ENCODE data around the gene FGR. TPM values are rescaled to one million over a fixed set of nuclear protein-coding genes. Genes with fewer than 3 reads are reported as not detected.
A peak's percentile ranks its signal among the peaks of the same experiment; 100 is the strongest.

FGR gene
- total RNA-seq, 1 donor from 2014 or later = 2.6 TPM

DNA sequence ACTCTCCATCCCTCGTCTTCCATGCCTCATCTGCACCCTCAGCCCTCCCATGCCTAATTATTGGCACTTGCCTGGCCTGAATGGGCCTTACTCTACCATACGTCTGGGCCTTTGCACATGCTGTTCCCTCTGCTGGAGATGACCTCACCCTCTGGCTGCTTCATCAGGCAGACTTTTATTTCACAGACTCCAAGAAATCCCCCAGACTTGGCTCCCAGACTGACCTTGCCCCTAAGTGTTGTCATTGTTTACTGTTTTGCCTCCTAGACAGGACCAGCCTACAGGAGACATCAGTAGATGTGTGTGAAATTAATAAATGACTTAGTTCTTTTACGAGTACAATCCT, 25.8 kb downstream of the FGR start:
- H3K4me3 ChIP-seq (ENCODE audit: low read length in 3 of 3) = no peak overlapping the region
- no peaks in the 10 kb centered on the region for H3K27me3 ChIP-seq (ENCODE audit: control insufficient read depth in 3 of 3, insufficient read depth in 3 of 3, low read length in 3 of 3)
- no peaks in the 10 kb centered on the region for H3K36me3 ChIP-seq (ENCODE audit: control insufficient read depth in 3 of 3, insufficient read depth in 3 of 3, low read length in 3 of 3)
- H3K27ac ChIP-seq (ENCODE audit: low read depth, low read length) = no peak overlapping the region
- no peak overlapping the region for H3K9ac ChIP-seq (ENCODE audit: low read depth in 1 of 3, low read length in 3 of 3)
- H3K9me3 ChIP-seq (ENCODE audit: control insufficient read depth in 3 of 3, low read length in 3 of 3) = no peaks in the 10 kb centered on the region
- H3K4me1 ChIP-seq (ENCODE audit: control insufficient read depth in 3 of 3, insufficient read depth in 3 of 3, low read length in 3 of 3) = peaks cover 16 to 23% (median 19%) of the 10 kb centered on the region in 3 donors

DNA sequence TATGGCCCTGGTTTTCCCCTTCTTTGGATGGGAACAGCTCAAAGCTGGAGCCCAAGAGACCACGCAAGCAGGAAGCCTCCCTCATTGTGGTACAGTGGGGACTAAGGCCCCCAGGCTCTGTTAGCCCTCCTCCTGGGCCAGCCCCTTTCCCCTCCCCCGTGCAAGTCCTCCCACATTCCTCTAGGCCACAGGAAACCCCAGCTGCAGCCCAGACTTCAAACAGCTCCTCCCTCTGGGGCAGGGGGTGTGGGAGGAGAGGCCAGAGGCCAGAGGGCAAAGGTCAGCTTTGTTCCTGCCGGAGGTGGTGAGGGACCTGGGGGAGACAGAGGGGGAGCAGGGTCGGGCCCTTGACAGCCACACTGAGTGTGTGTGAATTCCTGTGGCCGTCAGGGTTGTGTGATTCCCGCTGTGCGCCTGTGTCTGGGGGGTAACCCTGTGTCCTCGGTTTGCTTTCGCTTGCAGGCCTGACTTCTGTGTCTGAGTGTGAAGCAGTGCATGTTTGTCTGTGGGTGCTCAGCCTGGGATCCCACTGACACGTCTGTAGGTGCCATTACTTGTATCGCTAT, 27.7 kb downstream of the FGR start:
- Histone ChIP-seq H3K4me1 (ENCODE audit: control insufficient read depth in 3 of 3, insufficient read depth in 3 of 3, low read length in 3 of 3) (peaks cover 17 to 23% (median 19%) of the 10 kb centered on the region in 3 donors), H3K9me3 (ENCODE audit: control insufficient read depth in 3 of 3, low read length in 3 of 3) (no peaks in the 10 kb centered on the region), H3K27me3 (ENCODE audit: control insufficient read depth in 3 of 3, insufficient read depth in 3 of 3, low read length in 3 of 3) (no peaks in the 10 kb centered on the region), H3K27ac (ENCODE audit: low read depth, low read length) (no peak overlapping the region), H3K36me3 (ENCODE audit: control insufficient read depth in 3 of 3, insufficient read depth in 3 of 3, low read length in 3 of 3) (no peaks in the 10 kb centered on the region), H3K9ac (ENCODE audit: low read depth in 1 of 3, low read length in 3 of 3) (peak overlapping the region in 1 of 3 donors; percentile 25), H3K4me3 (ENCODE audit: low read length in 3 of 3) (no peak overlapping the region)

GRCh38 chr1:27606708-27607238, 28.2 kb downstream of the FGR start:
- peak overlapping the region in 1 of 3 donors; percentile 33 for H3K9ac ChIP-seq (ENCODE audit: low read depth in 1 of 3, low read length in 3 of 3)
- H3K9me3 ChIP-seq (ENCODE audit: control insufficient read depth in 3 of 3, low read length in 3 of 3) = no peaks in the 10 kb centered on the region
- H3K4me3 ChIP-seq (ENCODE audit: low read length in 3 of 3) = no peak overlapping the region
- no peaks in the 10 kb centered on the region for H3K36me3 ChIP-seq (ENCODE audit: control insufficient read depth in 3 of 3, insufficient read depth in 3 of 3, low read length in 3 of 3)
- H3K27ac ChIP-seq (ENCODE audit: low read depth, low read length) = no peak overlapping the region
- no peaks in the 10 kb centered on the region for H3K27me3 ChIP-seq (ENCODE audit: control insufficient read depth in 3 of 3, insufficient read depth in 3 of 3, low read length in 3 of 3)
- peaks cover 19 to 25% (median 22%) of the 10 kb centered on the region in 3 donors for H3K4me1 ChIP-seq (ENCODE audit: control insufficient read depth in 3 of 3, insufficient read depth in 3 of 3, low read length in 3 of 3)

DNA sequence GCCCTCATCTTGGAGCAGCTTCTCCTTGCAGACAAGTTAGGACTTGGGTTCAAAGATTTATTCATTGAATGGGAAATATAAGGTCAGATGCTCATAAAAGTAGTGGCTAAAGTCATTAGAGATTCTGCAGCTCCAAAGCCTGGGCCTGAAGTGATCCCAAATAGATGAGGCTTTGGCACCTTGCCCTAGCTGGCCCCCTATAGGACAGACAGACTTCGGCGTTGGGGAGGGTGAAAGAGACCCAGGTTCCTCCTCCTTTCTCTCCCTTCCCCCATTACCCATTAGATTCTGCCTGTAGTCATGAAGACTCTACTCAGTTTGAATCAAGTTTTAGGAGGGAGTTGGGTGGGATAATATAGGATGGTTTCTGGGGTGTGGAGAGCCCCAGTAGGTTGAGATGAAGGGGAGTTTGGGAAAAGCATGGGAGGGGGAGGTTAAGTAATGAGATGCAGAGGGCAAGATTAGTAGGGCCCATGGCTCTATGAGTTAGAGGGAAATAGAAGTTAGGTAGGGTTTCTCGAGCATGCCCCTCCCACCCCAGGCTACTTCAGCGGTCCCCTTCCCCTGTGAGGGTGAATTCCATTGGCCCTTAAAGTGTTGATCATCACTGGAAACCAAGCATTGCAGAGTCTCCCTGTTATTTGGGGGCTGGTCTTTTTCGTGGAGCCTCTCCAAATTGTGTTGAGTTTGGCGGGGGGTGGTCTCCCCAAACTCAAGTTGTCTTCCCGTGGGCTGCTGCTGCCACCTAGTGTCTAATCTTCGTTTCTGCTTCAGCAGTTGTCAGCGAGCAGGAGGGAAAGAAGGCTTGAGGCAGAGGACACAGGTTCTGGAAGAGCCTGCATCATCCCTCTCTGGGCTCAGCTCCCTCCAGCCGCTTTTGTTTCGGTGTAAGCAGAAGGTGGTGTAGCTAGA, 28.9 kb downstream of the FGR start:
- Histone ChIP-seq H3K27me3 (ENCODE audit: control insufficient read depth in 3 of 3, insufficient read depth in 3 of 3, low read length in 3 of 3) (no peaks in the 10 kb centered on the region), H3K9me3 (ENCODE audit: control insufficient read depth in 3 of 3, low read length in 3 of 3) (no peaks in the 10 kb centered on the region), H3K9ac (ENCODE audit: low read depth in 1 of 3, low read length in 3 of 3) (peak overlapping the region in 1 of 3 donors; percentile 33), H3K4me3 (ENCODE audit: low read length in 3 of 3) (no peak overlapping the region), H3K4me1 (ENCODE audit: control insufficient read depth in 3 of 3, insufficient read depth in 3 of 3, low read length in 3 of 3) (peaks cover 23 to 31% (median 29%) of the 10 kb centered on the region in 3 donors), H3K27ac (ENCODE audit: low read depth, low read length) (no peak overlapping the region), H3K36me3 (ENCODE audit: control insufficient read depth in 3 of 3, insufficient read depth in 3 of 3, low read length in 3 of 3) (peaks cover 0 to 3% (median 0%) of the 10 kb centered on the region in 3 donors)

DNA sequence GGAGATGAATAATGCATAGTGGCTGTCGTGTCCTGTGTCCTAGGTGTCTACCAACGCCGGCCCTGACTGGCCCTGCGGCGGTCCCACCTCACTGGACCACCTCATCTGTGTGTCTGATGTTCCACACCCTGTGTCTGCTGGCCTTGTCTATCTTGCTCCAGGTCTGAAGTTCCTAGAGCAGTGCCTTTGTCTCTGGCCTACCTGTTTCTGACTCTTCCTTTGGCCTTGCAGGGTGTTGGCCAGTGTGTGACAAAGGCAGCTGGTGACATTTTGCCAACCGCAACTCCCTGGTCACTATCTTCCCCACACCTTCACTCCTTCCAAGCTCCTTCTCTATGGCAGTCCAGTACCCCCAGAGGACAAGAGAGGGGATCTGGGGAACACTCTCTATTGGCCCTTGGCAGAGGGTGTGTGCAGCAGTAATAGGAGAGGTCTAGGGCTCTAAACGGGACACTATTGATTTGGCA, 29.7 kb downstream of the FGR start:
- Histone ChIP-seq H3K9ac (ENCODE audit: low read depth in 1 of 3, low read length in 3 of 3) (no peak overlapping the region), H3K4me3 (ENCODE audit: low read length in 3 of 3) (no peak overlapping the region), H3K9me3 (ENCODE audit: control insufficient read depth in 3 of 3, low read length in 3 of 3) (no peaks in the 10 kb centered on the region), H3K4me1 (ENCODE audit: control insufficient read depth in 3 of 3, insufficient read depth in 3 of 3, low read length in 3 of 3) (peaks cover 30 to 38% (median 37%) of the 10 kb centered on the region in 3 donors), H3K27ac (ENCODE audit: low read depth, low read length) (no peak overlapping the region), H3K36me3 (ENCODE audit: control insufficient read depth in 3 of 3, insufficient read depth in 3 of 3, low read length in 3 of 3) (peaks cover 0 to 3% (median 0%) of the 10 kb centered on the region in 3 donors), H3K27me3 (ENCODE audit: control insufficient read depth in 3 of 3, insufficient read depth in 3 of 3, low read length in 3 of 3) (no peaks in the 10 kb centered on the region)

- no peaks in the 10 kb centered on the region for H3K27me3 ChIP-seq (ENCODE audit: control insufficient read depth in 3 of 3, insufficient read depth in 3 of 3, low read length in 3 of 3)
- H3K36me3 ChIP-seq (ENCODE audit: control insufficient read depth in 3 of 3, insufficient read depth in 3 of 3, low read length in 3 of 3) = peaks cover 0 to 3% (median 0%) of the 10 kb centered on the region in 3 donors
- H3K9ac ChIP-seq (ENCODE audit: low read depth in 1 of 3, low read length in 3 of 3) = peak overlapping the region in 2 of 3 donors; percentile 16 to 18
- H3K4me1 ChIP-seq (ENCODE audit: control insufficient read depth in 3 of 3, insufficient read depth in 3 of 3, low read length in 3 of 3) = peaks cover 36 to 44% (median 43%) of the 10 kb centered on the region in 3 donors
- H3K27ac ChIP-seq (ENCODE audit: low read depth, low read length) = peak overlapping the region; percentile 86
- no peaks in the 10 kb centered on the region for H3K9me3 ChIP-seq (ENCODE audit: control insufficient read depth in 3 of 3, low read length in 3 of 3)
- peak overlapping the region in 2 of 3 donors; percentile 65 to 88 for H3K4me3 ChIP-seq (ENCODE audit: low read length in 3 of 3)
Measured at GRCh38 chr1:27604579-27605299, 30.2 kb downstream of the FGR start.

- H3K27me3 ChIP-seq (ENCODE audit: control insufficient read depth in 3 of 3, insufficient read depth in 3 of 3, low read length in 3 of 3) = no peaks in the 10 kb centered on the region
- H3K36me3 ChIP-seq (ENCODE audit: control insufficient read depth in 3 of 3, insufficient read depth in 3 of 3, low read length in 3 of 3) = peaks cover 0 to 3% (median 0%) of the 10 kb centered on the region in 3 donors
- peak within 1 kb of the TSS; percentile 86 for H3K27ac ChIP-seq (ENCODE audit: low read depth, low read length)
- H3K9me3 ChIP-seq (ENCODE audit: control insufficient read depth in 3 of 3, low read length in 3 of 3) = no peaks in the 10 kb centered on the region
- peaks cover 44 to 49% (median 48%) of the 10 kb centered on the region in 3 donors for H3K4me1 ChIP-seq (ENCODE audit: control insufficient read depth in 3 of 3, insufficient read depth in 3 of 3, low read length in 3 of 3)
- H3K9ac ChIP-seq (ENCODE audit: low read depth in 1 of 3, low read length in 3 of 3) = peak within 1 kb of the TSS; percentile 84 to 93 (median 90)
- peak within 1 kb of the TSS; percentile 88 to 93 (median 92) for H3K4me3 ChIP-seq (ENCODE audit: low read length in 3 of 3)
Measured at GRCh38 chr1:27603681-27604578, 31.1 kb downstream of the FGR start, which contains the start of gene AHDC1. TSS of gene AHDC1 (minus strand) at chr1:27604144. CDS start at chr1:27552115, 52,029 bp downstream.

DNA sequence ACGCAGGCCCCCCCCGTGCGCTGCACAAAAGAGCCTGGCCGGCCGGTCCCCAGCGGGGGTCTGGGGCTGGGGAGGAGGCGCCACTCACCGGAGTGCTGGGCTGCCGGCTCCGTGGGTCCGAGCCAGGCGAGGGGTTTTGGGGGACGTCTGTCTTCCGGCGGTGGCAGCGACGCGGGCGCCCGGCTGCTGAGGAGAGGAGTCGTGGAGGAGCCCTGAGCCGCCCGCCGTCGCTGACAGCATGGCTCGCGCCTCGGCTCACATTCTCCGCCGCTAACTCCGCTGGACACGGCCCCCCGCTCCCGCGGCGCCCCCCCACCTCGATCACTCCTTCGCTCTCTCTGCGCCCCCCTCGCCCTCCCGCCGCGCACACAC, 31.7 kb downstream of the FGR start:
- Histone ChIP-seq H3K36me3 (ENCODE audit: control insufficient read depth in 3 of 3, insufficient read depth in 3 of 3, low read length in 3 of 3) (peaks cover 0 to 3% (median 0%) of the 10 kb centered on the region in 3 donors), H3K9me3 (ENCODE audit: control insufficient read depth in 3 of 3, low read length in 3 of 3) (no peaks in the 10 kb centered on the region), H3K9ac (ENCODE audit: low read depth in 1 of 3, low read length in 3 of 3) (peak overlapping the region; percentile 65 to 93 (median 84)), H3K4me1 (ENCODE audit: control insufficient read depth in 3 of 3, insufficient read depth in 3 of 3, low read length in 3 of 3) (peaks cover 49 to 54% (median 51%) of the 10 kb centered on the region in 3 donors), H3K27ac (ENCODE audit: low read depth, low read length) (peak overlapping the region; percentile 86), H3K4me3 (ENCODE audit: low read length in 3 of 3) (peak overlapping the region; percentile 88 to 93 (median 92)), H3K27me3 (ENCODE audit: control insufficient read depth in 3 of 3, insufficient read depth in 3 of 3, low read length in 3 of 3) (no peaks in the 10 kb centered on the region)
